Astrocyte of the spinal cord (primary cell): ENCODE data around the gene PSMC3IP.
"Not testable (repeated sequence)": the region's sequence is repeated elsewhere in the genome, so short reads cannot be mapped to it uniquely, and the experiment has no call there.

Experiments used
- DNase-seq: peaks from one replicate; pipeline ENCODE4 v3.0.0; 2011; ENCODE audit warnings: low read depth, low spot score
- H3K4me3 ChIP-seq: 2 replicates; pipeline ENCODE4 v1.5.1; 2011; ENCODE audit warnings: low read depth, mild to moderate bottlenecking, low read length, moderate library complexity
- CTCF ChIP-seq: IDR thresholded peaks from 2 replicates; pipeline ENCODE4 v1.5.1; 2012; ENCODE audit warnings: low read depth, mild to moderate bottlenecking, low read length, inconsistent platforms
- in situ Hi-C: cut with HindIII; loops from 2 replicates; pipeline ENCODE4 v1.10.0; 2017; ENCODE audit warnings: low sequenced_read_pairs

PSMC3IP gene

GRCh38 chr17:42577532-42578281 is at the start of gene PSMC3IP:
TSS of gene PSMC3IP (minus strand) at chr17:42577729. CDS start at chr17:42577686, 43 bp downstream.
- H3K4me3 ChIP-seq = peak within 1 kb of the TSS; percentile 86
- in situ Hi-C loops = no loop called here
- DNase-seq = peak; percentile 94
- peak; percentile 49 for TF ChIP-seq CTCF

DNA sequence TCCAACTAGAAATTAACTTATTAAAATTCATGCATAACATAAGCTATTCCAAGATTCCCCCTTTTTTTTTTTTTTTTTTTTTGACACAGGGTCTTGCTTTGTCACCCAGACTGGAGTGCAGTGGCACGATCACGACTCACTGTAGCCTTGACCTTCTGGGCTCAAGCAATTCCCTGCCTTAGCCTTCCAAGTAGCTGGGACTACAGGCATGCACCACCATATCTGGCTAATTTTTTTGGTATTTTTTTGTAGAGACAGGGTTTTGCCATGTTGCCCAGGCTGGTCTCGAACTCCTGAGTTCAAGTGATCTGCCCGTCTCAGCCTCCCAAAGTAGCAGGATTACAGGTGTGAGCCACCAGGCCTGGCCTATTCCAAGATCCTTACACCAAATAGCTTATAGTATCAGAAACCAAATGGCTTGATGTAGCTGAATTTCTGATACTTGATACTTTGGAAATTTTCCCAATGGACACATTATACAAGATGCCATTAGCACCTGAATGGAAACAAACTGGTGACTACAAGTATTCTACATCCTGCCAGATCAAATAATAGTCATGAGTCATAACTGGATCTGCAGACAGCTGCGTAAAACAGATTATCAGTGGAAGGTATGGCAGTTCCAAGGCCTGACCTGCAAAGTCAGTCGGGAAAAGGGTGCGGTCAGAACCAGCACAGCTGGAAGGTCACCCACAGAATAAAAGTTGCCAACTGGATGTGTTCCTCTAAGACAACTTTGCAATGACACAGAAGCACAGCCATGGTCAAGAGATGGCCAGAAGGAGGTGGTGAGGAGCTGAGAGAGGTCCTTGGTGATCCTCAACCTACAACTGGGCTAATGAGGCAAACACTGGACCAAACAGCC is 46.4 kb upstream of the PSMC3IP start:
- in situ Hi-C loops = no loop called here
- peak; percentile 11 for TF ChIP-seq CTCF
- DNase-seq = peak; percentile 50
- H3K4me3 ChIP-seq = no peak overlapping the region

DNA sequence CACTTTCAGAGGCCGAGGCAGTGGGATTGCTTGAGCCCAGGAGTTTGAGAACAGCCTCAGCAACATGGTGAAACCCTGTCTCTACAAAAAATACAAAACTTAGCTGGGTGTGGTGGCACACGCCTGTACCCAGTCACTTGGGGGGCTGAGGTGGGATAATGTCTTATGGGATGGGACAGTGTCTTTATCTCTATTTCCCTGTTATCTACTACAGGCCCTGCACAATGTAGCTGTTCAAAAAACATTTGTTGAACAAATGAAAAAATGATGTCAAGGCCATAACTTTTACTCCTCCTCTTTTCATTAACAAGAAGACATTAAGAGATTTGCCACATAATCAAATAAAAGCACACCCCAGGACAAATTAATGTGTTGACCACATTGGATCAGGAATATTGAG is 45.7 kb upstream of the PSMC3IP start:
- no peak overlapping the region for H3K4me3 ChIP-seq
- in situ Hi-C loops = no loop called here
- TF ChIP-seq CTCF = no peak
- no peak for DNase-seq

DNA sequence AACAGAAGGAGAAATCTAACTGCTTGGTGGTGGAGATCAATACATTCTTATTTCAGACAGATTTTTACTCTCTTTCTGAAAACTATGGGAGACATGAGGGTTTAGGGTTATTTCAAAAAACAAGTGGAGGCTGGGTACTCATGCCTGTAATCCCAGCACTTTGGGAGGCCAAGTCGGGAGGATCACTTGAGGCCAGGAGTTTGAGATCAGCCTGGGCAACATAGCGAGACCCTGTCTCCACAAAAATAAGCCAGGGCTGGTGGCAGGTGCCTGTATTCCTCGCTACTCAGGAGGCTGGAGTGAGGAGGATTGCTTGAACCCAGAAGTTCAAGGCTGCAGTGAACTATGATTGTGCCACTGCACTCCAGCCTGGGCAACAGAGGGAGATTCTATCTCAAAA is 44.5 kb upstream of the PSMC3IP start:
- DNase-seq, H3K4me3 ChIP-seq, in situ Hi-C loops: not testable (repeated sequence)

- in situ Hi-C loops = no loop called here
- TF ChIP-seq CTCF = peak; percentile 9
- DNase-seq = peak; percentile 22
- no peak overlapping the region for H3K4me3 ChIP-seq
These were observed 41.1 kb upstream of the PSMC3IP start for GRCh38 chr17:42618442-42619150.

DNA sequence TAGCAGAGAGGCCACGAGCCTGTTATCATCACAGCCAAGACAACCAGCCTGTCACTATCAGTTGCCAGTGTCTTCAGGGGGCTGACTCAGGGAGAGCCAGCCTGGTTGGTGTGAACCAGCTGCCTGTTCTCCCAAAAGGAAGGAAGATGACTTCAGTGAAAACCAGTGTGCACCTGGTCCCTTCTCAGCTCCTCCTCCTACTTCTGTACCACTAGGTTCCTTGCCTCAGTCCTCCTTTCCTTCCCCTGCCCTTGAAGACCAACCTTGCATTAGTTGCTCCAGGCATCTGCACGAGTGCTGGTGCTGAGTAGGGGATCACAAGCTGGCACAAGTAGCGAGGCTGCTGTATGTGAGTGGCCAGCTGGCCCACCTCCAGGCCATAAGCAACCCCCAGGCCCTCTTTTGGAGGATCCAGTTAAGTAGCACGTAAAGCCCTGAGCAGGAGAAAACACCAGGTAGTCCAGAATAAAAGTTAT is 40.5 kb upstream of the PSMC3IP start:
- in situ Hi-C loops = no loop called here
- no peak for DNase-seq
- no peak for TF ChIP-seq CTCF
- H3K4me3 ChIP-seq = no peak overlapping the region
